Activated gamma-delta T cell (primary cell): ENCODE results near the gene PLPPR4.
"Not testable (repeated sequence)": the region's sequence is repeated elsewhere in the genome, so short reads cannot be mapped to it uniquely, and the experiment has no call there.

Source experiments
- DNase-seq: peaks from one replicate; lab custom pipeline; 2025; lab: John Stamatoyannopoulos, UW

Gene PLPPR4

DNA sequence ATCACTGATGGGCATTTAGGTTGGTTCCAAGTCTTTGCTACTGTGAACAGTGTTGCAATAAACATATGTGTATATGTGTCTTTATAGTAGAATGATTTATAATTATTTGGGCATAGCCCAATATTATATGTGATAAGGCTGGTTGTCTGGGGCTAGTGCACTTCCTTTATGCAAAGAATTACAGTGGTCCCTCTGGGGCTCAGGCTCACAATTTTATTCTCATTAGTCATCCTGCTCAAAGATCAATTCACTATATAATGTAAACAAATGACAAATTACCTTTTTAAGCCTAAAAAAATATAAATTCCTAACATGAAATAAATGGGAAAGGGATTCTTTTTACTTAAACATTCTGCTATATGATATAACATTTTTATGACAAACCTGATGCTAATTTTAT, 5.0 kb downstream of the PLPPR4 start:
- no peak for DNase-seq

DNA sequence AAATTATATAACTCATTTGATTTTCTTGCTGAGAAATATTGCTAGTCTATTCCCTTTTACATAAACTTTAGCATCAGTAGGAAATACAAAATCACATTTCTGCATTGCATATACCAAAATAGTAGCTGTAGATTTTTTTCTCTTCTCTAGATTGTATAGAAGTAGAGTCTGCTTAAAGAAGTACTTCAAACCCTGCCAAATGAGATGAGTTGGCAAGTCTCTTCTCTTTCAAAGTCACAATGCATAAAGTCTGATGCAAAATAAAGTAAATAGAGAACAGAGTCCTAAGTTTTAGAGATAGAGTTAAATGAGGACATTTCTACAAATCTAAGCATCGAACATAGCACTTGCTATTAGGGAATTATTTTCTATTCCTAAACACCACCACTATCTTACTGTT, 6.4 kb downstream of the PLPPR4 start:
- no peak for DNase-seq

DNA sequence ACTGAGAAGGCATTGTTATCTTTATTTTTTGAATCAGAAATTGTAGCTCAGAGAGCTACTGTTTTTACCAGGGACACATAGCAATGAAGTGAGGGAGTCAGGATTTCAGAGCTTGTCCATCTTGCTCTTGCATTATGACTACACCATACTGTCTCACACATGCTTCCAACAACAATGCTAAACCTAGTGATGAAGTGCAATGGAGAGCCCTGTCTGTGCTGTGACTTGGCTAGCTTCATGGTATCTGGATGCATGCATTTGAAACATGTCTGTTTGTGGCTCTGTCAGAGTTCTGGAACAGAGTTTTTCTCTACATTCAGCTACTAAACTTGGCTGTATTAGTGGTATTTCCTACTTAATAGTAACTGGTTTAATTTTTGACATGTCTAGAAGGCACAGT, 7.0 kb downstream of the PLPPR4 start:
- DNase-seq: no peak

DNA sequence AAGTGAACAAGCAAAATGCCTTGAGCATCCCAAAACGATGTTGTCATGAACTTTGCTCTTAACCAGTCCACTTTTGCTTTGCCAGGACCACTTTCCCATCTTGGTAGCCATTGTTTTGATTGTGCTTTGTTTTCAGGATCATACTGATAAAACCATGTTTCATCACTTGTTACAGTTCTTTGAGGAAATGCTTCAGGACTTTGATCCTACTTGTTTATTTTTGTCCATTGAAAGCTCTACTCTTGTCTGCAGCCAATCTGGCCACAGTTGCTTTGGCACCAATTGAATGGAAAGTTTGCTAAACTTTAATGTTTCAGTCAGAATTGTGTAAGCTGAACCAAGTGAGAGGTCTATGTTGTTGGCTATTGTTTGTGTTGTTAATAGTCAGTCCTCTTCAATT, 12.8 kb downstream of the PLPPR4 start:
- DNase-seq: no peak

DNA sequence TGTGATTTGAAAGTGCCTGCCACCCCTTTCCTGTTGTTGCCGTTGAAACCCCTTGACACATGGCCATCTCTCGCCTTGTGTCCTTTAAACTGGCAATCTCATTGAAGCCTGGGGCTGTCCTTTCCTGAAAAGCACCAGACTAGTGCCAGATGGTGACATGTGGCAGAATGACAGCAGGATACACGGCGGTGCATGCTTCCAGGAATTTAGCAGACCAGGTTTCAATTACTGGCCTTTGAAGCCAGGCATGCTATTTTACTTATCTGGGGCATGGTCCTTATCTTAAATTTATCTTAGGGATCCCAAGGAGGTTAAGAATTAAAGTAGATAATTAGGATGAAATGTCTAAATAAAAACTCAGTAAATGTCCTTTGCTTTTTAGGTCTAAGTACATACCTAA, 15.2 kb downstream of the PLPPR4 start:
- no peak for DNase-seq

DNA sequence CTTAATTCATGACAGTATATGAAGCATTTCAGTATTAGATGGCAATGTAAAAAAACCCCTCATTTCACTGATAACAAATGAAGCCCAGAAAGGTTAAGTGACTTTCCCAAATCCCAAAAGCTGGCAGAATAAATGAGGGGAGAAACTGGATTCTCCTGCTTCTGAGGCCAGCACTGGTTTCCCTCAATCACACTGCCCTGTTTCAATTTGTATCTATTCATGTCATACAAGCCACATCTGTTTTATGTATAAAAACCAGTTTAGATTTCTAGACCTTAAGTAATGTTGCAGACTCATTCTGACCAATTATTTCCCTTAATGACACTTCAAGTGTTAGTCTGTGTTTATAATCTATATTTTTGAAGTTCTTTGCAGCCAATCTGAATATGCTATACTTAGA, 16.8 kb downstream of the PLPPR4 start:
- no peak for DNase-seq

DNA sequence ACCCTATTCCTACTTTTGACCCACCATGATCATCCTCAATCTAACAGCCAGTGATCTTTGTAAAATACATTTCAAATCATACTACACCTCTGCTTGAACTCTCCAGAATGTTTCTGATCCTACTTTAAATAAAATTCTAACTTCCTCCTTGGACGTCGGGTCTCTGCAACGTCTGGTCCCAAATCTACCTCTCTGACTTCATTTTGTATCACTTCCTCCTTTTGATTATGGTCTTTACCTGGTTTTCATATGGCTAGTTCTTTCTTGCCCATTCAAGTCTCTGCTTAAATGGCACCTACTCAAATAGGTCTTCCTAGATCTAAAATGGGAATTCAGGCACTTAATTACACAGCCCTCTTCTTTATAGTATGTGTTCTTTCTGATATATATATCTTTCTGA, 18.2 kb downstream of the PLPPR4 start:
- no peak for DNase-seq

DNA sequence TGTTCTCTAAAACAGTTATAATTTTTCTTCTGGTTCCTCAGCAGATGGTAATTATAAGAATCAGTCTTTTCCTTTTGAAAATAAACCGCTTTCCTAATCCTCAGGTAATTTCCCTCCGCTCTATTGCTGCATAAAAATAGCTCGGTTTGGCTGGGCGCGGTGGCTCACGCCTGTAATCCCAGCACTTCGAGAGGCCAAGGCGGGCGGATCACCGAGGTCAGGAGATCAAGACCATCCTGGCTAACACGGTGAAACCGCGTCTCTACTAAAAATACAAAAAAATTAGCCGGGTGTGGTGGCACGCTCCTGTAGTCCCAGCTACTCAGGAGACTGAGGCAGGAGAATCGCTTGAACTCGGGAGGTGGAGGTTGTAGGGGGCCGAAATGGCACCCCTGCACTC, 19.2 kb downstream of the PLPPR4 start:
- DNase-seq: not testable (repeated sequence)

DNA sequence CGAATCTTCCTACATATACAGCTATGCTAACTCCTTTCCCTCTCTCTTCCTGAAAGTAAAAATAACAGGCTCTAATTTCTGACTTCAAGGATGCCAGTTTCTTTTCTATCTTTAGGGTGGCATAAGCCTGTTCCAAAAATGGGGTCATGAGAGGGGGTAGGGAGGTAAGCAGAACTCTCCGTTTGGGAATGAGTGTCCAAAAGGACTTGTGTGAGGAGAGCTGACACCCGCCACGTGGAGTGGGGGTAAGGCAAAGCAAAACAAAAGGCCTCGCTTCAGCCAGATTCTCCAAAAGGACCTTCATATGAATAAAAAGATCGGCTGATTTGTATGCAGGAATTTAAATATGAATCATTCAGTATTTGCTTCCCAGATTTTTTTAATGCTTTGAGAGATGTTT, 28.6 kb downstream of the PLPPR4 start:
- no peak for DNase-seq

DNA sequence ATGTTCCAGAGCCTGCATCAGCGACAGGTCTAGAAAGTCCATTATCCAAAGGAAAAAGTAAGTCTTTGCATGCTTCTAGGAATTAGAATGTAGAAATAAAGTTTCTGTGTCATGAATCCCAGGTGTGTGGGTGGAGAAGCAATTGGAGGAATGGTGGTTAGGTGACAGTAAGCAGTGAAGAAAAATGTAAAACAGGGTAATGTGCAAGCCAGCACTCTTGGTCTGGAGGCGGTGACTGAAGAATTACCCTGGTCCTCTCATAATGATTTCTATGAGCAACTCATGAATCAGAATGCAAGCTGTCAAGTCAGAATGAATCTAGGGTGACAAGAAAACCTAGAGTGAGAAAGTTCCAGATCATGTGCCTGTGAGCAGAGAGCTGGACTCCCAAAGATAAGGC, 33.6 kb downstream of the PLPPR4 start:
- no peak for DNase-seq

DNA sequence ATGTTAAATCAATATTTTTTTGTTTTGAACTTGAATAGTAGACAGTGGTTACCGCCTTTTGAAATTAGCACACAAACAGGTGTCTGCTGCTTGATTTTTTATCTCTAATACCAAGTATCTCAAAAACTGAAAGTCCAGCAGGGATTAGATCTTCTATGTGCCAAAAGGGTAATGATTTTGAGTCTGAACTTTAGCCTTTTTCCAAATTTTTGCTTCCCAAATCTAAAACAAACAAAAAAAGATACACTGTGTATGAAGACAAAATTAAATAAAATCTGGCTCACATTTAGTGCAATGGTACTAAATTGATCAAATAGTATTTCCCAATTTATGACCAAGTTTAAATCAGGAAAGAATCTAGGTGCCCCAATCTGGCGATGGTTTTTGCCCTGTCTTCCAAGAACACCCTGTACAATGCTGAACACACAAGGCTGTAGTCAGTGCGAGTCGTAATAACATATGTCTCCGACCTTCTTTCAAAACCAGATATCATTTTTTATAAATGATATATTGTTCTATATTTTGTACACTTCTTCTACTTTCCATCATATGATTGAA, 40.5 kb downstream of the PLPPR4 start:
- DNase-seq: no peak

DNA sequence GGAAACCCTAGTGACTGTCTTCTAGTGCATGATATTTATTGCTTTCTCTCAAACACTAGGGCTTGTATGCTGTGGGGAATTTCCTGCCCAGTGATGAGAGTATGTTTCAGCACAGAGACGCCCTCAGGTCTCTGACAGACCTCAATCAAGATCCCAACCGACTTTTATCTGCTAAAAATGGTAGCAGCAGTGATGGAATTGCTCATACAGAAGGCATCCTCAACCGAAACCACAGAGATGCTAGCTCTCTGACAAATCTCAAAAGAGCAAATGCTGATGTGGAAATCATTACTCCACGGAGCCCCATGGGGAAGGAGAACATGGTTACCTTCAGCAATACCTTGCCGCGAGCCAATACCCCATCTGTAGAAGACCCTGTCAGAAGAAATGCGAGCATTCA, 41.3 kb downstream of the PLPPR4 start:
- no peak for DNase-seq

DNA sequence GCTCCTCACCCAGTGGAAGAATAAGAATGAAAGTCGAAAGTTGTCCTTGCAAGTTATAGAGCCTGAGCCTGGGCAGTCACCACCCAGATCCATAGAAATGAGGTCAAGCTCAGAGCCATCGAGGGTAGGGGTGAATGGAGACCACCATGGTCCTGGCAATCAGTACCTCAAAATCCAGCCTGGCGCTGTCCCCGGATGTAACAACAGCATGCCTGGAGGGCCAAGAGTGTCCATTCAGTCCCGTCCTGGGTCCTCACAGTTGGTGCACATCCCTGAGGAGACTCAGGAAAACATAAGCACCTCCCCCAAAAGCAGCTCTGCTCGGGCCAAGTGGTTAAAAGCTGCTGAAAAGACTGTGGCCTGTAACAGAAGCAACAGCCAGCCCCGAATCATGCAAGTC, 41.8 kb downstream of the PLPPR4 start:
- DNase-seq: no peak

DNA sequence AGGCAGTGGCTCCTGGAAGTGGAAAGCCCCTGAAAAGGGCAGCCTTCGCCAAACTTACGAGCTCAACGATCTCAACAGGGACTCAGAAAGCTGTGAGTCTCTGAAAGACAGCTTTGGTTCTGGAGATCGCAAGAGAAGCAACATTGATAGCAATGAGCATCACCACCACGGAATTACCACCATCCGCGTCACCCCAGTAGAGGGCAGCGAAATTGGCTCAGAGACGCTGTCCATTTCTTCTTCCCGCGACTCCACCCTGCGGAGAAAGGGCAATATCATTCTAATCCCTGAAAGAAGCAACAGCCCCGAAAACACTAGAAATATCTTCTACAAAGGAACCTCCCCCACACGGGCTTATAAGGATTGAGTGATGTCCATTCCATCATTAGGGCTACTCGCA, 42.4 kb downstream of the PLPPR4 start:
- DNase-seq: no peak

DNA sequence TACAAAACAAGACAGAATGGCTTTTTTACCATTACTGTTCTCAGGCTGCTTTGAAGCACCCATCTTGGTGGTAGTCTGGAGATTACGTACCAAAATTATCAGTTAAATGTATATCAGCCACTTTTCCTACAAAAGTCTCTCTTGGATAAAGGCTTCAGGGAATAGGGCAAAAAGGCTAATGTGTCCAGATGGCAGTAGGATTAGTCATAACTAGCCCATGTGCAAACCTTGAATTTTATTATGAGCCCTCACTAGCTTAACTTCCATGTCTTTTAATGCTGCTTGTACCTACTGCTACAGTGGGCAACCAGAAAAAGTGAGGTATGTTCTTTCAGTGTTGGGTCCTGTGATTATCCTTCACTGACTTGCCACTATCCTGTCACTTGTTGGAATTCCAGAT, 51.0 kb downstream of the PLPPR4 start:
- DNase-seq: no peak

DNA sequence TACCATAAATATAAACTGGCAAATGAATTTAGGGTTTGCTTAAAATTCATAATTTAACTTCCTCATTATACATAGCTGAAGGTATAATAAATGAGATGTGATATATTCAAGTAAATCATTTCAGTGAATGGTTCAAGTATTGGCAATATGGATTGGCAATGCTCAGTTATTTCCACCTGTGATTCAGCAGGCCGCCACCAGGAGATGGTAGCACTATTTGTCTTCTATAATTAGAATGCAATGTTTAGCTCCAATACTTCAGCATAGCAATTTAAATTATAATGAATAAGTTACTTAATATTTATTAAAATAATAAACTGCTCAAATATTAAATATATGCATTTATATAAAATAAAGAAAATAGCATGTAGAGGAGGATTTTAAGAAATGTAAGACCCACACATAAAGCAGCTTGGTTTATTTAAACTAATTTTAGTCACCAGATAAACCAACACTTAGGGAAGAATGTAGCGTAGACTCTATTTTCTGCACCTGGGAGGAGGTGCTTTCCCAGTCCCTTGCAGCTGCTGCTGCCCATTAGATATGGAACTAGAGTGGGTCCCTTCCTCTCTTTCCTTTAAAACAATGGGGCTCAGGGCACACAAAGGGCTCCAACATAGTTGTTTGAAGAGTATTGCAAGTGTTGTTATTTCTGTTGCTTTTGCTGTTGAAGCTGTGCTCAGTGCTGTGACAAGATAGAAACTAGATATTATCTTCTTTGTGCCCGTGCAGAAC, 62.1 kb downstream of the PLPPR4 start:
- no peak for DNase-seq

DNA sequence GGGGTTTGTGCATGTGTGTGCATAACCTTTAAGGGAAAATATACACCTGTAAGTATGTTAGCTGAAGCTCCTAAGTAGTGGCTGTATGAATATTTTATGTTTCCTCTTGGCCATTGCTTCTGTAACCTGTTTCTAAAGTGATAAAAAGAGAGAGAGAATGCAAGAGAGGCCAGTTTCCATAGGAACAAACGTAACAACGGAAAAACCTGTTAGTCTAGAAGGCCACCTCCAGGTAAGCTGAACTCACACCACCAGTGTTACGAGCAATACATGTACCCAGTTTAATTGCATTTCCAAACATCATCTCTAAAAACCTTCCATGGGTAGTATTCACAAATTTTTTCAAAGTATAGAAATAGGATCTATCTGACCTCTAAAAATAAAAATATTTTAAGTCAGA, 63.1 kb downstream of the PLPPR4 start:
- DNase-seq: no peak

DNA sequence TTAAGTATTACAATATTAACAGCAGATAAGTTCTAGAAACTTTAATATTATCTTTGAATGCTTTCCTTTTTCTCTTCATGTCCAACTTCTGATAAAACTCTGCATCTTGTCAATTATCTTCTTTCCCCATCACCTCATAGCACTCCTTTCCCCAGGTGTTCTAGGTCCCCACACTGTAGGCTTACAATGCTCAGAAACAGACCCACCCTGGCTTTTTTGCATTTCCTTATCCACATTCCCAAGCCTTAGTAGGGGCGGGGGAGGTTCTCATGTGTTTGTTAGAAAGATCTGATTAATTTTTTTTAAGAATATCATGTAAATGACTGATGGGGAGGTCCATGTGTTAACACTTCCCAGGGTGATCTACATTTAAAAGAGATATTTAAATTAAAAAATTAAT, 63.9 kb downstream of the PLPPR4 start:
- no peak for DNase-seq

DNA sequence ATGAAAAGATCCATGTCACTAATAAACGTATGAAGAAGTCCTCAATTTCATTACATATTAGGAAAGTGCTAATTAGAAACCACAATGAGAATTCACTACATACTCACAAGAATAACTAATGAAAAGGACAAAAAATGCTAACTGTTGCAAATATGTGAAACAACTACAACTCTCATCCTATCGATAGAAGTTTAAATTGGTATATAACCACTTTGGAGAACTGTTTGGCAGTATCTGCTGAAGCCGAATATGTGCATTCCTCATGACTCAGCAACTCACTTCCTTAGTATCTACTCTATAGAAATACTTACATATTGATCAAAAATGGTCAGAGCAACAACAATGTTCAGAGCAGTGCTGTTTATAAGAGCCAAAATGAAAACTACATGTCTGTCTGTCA, 66.8 kb downstream of the PLPPR4 start:
- no peak for DNase-seq

DNA sequence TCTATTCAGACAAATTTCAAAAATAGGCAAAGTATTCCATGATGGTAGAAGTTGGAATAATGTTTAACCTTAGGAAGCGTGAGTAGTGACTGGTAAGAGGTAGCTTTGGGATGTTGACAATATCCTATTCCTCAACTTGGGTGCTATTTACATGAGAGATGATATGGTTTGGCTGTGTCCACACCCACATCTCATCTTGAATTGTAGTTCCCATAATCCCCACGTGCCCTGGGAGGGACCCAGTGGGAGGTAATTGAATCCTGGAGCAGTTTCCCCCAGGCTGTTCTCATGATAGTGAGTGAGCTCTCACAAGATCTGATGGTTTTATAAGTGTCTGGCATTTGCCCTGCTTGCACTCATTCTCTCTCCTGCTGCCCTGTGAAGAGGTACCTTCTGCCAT, 67.3 kb downstream of the PLPPR4 start:
- DNase-seq: no peak

DNA sequence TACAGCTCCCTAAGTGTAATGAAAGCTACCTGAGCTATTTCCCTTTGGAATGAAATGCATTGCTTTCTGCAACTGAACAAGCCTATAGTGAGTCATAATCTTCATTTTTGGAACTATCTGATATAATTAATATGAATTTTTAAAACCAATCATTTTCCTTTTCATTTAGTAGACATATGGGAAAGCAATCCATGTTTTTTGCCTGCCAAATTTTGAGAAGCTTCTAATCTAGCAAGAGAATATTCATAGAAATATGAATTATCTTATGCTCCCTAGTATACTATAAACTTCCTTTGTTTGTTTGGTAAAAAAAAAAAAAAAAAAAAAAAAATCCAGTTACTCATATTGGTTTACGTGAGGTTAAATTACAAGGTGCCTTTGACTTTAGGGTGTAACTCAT, 68.3 kb downstream of the PLPPR4 start:
- DNase-seq: no peak

DNA sequence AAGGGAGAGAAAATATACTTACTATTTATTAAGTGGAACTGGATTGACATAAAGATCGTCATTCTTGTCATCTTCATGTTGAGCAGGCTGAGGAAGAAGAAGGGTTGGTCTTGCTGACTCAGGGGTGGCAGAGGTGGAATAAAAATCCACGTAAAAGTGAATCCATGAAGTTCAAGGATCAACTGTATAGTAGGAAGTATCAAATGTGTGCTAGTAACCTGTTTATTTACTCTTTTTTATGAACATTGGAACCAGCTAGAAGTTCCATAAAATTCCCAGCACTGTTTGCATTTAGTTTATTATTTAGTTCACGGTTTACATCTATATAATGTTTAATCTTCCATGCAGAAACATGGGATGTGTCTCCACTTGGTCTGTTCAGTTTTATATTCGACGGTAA, 70.7 kb downstream of the PLPPR4 start:
- no peak for DNase-seq

DNA sequence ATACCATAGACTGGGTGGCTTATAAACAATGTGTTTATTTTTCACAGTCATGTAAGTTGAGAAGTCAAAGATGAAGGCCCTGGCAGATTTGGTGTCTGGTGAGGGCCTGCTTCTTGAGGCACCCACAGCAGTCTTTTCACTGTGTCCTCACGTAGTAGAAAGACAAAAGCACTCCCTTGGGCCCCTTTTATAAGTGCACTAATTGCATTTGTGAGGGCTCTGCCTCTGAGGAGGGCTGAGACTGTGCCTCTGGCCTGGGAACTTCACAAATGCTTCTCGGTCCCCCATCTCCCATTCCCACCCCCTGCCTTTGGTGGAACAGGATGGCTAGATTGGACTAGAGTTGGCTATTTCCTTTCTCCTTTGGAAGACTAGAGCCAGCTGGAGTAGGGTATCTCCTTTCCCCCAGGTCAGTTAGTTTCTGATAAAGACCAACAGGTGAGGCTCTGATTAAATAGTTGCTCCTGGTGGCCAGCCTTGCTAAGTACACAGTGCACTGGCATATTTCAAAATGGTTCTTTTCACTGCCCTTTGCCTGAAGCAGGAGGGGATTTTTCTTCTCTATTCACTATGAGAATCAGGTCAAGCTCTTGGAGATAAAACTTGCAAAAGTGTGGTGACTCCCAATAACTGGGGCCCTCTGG, 82.9 kb downstream of the PLPPR4 start:
- DNase-seq: no peak
